ENCODE results near the gene HECTD3. TPM values are rescaled to one million over a fixed set of nuclear protein-coding genes. Genes with fewer than 3 reads are reported as not detected.

Gene HECTD3
- 47.7 TPM for total RNA-seq

GRCh38 chr1:45010855-45011811 is at the start of gene HECTD3:
Gene HECTD3 (minus strand): TSS chr1:45011324. CDS start chr1:45011257, 67 bp downstream.
- peak; percentile 85 for DNase-seq (ENCODE audit: low spot score)

GRCh38 chr1:45059829-45060228 is 48.7 kb upstream of the HECTD3 start:
- no peak for DNase-seq (ENCODE audit: low spot score)

GRCh38 chr1:45057542-45057941 is 46.4 kb upstream of the HECTD3 start:
- no peak for DNase-seq (ENCODE audit: low spot score)

- DNase-seq (ENCODE audit: low spot score) = no peak
These were observed 40.1 kb upstream of the HECTD3 start for GRCh38 chr1:45051005-45051772.

GRCh38 chr1:45047032-45047431 is 35.9 kb upstream of the HECTD3 start:
- DNase-seq (ENCODE audit: low spot score) = no peak

- DNase-seq (ENCODE audit: low spot score) = no peak
These were observed 33.8 kb upstream of the HECTD3 start for GRCh38 chr1:45044916-45045315.

- no peak for DNase-seq (ENCODE audit: low spot score)
These were observed 32.0 kb upstream of the HECTD3 start for GRCh38 chr1:45043094-45043493.

GRCh38 chr1:45040297-45040696 is 29.2 kb upstream of the HECTD3 start:
- no peak for DNase-seq (ENCODE audit: low spot score)

GRCh38 chr1:45038661-45039364 is 27.7 kb upstream of the HECTD3 start:
- DNase-seq (ENCODE audit: low spot score) = no peak

- no peak for DNase-seq (ENCODE audit: low spot score)
These were observed 27.1 kb upstream of the HECTD3 start for GRCh38 chr1:45038240-45038639.

GRCh38 chr1:45037456-45037855 is 26.3 kb upstream of the HECTD3 start:
- DNase-seq (ENCODE audit: low spot score) = no peak

- DNase-seq (ENCODE audit: low spot score) = no peak
These were observed 24.6 kb upstream of the HECTD3 start for GRCh38 chr1:45035631-45036301.

GRCh38 chr1:45033356-45033755 is 22.2 kb upstream of the HECTD3 start:
- no peak for DNase-seq (ENCODE audit: low spot score)

GRCh38 chr1:45032837-45033236 is 21.7 kb upstream of the HECTD3 start:
- no peak for DNase-seq (ENCODE audit: low spot score)

- no peak for DNase-seq (ENCODE audit: low spot score)
These were observed 15.3 kb upstream of the HECTD3 start for GRCh38 chr1:45026446-45026845.

GRCh38 chr1:45023663-45024062 is 12.5 kb upstream of the HECTD3 start:
- DNase-seq (ENCODE audit: low spot score) = no peak

- DNase-seq (ENCODE audit: low spot score) = peak; percentile 63
These were observed 7.6 kb upstream of the HECTD3 start for GRCh38 chr1:45018599-45019230.

- DNase-seq (ENCODE audit: low spot score) = peak; percentile 17
These were observed 5.6 kb upstream of the HECTD3 start for GRCh38 chr1:45016767-45017166.

GRCh38 chr1:45016090-45016697 is 5.1 kb upstream of the HECTD3 start:
- DNase-seq (ENCODE audit: low spot score) = peak; percentile 1

- DNase-seq (ENCODE audit: low spot score) = peak; percentile 15
These were observed 4.6 kb upstream of the HECTD3 start for GRCh38 chr1:45015683-45016082.
